Measurements from ENCODE around the gene KMT5C.
"Not testable (repeated sequence)": the region's sequence is repeated elsewhere in the genome, so short reads cannot be mapped to it uniquely, and the experiment has no call there.

KMT5C gene

GRCh38 chr19:55316646-55317045, 23.0 kb upstream of the KMT5C start:
- no peak for DNase-seq (ENCODE audit: low read depth)

- DNase-seq (ENCODE audit: low read depth), result no peak
These were observed 19.9 kb upstream of the KMT5C start for GRCh38 chr19:55319785-55320184.

GRCh38 chr19:55320844-55321419, 18.7 kb upstream of the KMT5C start:
- no peak for DNase-seq (ENCODE audit: low read depth)

GRCh38 chr19:55321466-55322137, 18.1 kb upstream of the KMT5C start:
- no peak for DNase-seq (ENCODE audit: low read depth)

GRCh38 chr19:55322204-55322885, 17.3 kb upstream of the KMT5C start:
- DNase-seq (ENCODE audit: low read depth), result no peak

GRCh38 chr19:55324662-55325061, 15.0 kb upstream of the KMT5C start:
- no peak for DNase-seq (ENCODE audit: low read depth)

GRCh38 chr19:55325172-55325571, 14.5 kb upstream of the KMT5C start, which contains the start of gene TMEM150B:
TSS of gene TMEM150B (minus strand) at chr19:55325341. CDS start at chr19:55321036, 4,305 bp downstream.
- DNase-seq (ENCODE audit: low read depth), result no peak

- not testable (repeated sequence) for DNase-seq (ENCODE audit: low read depth)
These were observed 10.8 kb upstream of the KMT5C start for GRCh38 chr19:55328774-55329318.

GRCh38 chr19:55329791-55330190, 9.9 kb upstream of the KMT5C start:
- not testable (repeated sequence) for DNase-seq (ENCODE audit: low read depth)

GRCh38 chr19:55333870-55334269, 5.8 kb upstream of the KMT5C start:
- DNase-seq (ENCODE audit: low read depth), result no peak

- no peak for DNase-seq (ENCODE audit: low read depth)
These were observed 3.6 kb upstream of the KMT5C start for GRCh38 chr19:55336101-55336500.

GRCh38 chr19:55339889-55340783, 460 bp downstream of the KMT5C start:
- no peak for DNase-seq (ENCODE audit: low read depth)

GRCh38 chr19:55340784-55341147, 1.1 kb downstream of the KMT5C start:
- no peak for DNase-seq (ENCODE audit: low read depth)

- no peak for DNase-seq (ENCODE audit: low read depth)
These were observed 1.5 kb downstream of the KMT5C start for GRCh38 chr19:55341171-55341588.

- no peak for DNase-seq (ENCODE audit: low read depth)
These were observed 2.2 kb downstream of the KMT5C start for GRCh38 chr19:55341595-55342531.

- no peak for DNase-seq (ENCODE audit: low read depth)
These were observed 4.8 kb downstream of the KMT5C start for GRCh38 chr19:55344444-55344843.

- DNase-seq (ENCODE audit: low read depth), result no peak
These were observed 5.6 kb downstream of the KMT5C start for GRCh38 chr19:55345101-55345817.

- DNase-seq (ENCODE audit: low read depth), result no peak
These were observed 6.4 kb downstream of the KMT5C start for GRCh38 chr19:55345818-55346724.

Data from stromal cell of bone marrow (primary cell).